Posterior cingulate gyrus (tissue), 11 donors: ENCODE results near the gene FGF8.

ENCODE experiments used
- DNase-seq, 10 donors: peaks; one replicate each; pipeline versions ENCODE4 v3.0.0 to v3.0.0-alpha.2; 2020 to 2021; ENCODE audit warnings: mixed read lengths in 3 of 10
- intact Hi-C: fragments of 100-400 bp; cut with DNase I; formaldehyde crosslinking; loops from one replicate; pipeline ENCODE4 v1.15.1; 2023

The FGF8 gene

DNA sequence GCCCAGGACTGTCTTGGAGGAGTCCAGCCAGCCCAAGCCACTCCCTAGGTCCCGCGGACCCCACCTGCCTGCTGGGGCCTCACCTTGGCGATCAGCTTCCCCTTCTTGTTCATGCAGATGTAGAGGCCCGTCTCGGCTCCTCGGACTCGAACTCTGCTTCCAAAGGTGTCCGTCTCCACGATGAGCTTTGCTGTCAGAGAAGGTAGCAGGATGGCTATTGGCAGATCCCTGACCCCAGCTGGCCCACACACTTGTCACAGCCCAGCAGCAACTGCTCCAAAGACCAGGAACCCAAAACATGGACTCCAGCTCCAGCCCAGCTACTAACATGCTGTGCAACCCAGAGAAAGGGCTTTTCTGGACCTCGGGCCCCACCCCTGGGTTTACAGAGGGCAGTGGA lies 4.5 kb downstream of the FGF8 start:
- intact Hi-C loops: no loop called here
- peak in 1 of 10 donors; percentile 56 for DNase-seq

DNA sequence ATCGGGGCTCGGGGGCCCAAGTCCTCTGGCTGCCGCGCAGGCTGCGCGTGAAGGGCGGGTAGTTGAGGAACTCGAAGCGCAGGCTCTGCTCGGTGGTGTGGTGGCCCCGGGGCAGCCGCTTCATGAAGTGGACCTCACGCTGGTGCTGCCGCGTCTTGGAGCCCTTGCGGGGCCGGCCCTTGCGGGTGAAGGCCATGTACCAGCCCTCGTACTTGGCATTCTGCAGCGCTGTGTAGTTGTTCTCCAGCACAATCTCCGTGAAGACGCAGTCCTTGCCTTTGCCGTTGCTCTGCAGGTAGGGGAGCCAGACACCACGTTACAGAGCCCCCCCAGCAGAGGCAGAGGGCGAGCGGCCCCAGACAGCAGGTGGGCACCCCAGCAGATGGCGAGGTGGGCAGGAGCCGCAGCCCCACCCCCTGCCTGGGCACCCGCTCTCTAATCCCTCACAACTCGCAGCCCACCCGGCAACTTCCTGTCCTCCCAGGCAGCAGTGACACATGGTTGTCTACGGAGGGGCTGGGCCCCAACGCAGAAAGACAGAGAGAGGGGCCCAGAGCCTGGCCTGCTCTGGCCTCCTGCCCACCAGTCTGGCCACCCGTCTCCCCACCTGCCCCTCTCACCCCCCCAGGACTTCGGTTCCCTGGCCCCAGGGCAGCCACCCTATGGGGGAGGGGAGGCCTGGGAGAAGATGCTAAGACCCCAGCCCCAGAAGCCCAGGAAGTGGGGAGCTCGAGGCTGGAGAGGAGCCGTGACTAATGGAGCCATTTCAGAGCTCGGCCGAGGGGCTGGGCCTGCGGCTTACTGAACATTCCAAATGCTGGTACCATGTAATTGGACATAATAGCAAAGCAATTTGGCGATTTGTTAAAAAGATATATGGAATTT lies 5.3 kb downstream of the FGF8 start:
- intact Hi-C loops: no loop called here
- DNase-seq: peak in 1 of 10 donors; percentile 81

DNA sequence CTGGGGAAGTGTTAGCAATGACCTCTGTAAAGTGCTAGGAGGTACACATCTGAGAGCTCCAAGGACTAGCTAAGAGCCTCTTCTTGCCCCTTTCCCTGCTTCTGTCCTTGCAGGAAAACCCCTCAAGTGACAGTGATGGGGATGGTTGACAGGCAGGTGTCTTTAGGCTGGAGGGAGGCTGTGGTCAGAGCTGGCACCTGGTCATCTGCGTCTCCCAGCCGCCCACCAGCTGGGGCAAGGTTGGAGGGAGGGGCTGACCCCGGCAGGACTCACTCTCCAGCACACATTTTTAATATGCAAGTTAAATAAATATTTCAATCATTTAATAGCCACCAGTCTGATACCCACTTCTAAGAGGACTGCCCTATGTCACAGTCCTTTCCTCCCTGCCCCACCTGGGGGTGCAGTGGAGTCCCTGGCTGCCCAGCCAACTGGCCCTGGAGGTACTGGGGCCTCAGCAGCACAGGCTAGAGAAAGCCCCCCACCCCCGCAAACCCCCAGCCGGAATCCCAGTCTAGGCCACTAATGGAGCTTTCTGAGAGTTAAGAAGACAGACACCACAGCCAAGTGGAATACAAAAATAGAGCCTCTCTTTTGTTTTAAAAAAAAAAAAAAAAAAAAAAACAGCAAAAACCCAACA lies 6.3 kb downstream of the FGF8 start:
- peak in 1 of 10 donors; percentile 57 for DNase-seq
- intact Hi-C loops: no loop called here

DNA sequence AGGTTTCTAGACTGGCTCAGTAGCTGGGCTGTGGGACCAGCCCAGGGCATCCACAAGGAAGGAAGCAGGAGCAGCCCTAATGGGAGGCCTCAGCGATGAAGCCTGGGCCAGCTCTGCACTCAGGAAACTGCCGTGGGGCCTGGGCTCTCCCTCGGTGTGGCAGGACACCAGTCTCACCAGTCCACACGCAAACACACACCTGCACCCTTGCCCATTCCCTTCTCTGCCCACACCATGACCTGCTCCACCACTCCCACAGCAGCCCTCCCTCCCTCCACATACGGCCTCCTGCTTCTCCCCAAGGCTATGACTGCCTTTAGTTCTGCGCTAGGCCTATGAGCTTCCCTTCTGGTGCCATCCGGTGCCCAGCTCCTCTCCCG lies 7.1 kb downstream of the FGF8 start:
- peak in 1 of 10 donors; percentile 48 for DNase-seq
- intact Hi-C loops: no loop called here

DNA sequence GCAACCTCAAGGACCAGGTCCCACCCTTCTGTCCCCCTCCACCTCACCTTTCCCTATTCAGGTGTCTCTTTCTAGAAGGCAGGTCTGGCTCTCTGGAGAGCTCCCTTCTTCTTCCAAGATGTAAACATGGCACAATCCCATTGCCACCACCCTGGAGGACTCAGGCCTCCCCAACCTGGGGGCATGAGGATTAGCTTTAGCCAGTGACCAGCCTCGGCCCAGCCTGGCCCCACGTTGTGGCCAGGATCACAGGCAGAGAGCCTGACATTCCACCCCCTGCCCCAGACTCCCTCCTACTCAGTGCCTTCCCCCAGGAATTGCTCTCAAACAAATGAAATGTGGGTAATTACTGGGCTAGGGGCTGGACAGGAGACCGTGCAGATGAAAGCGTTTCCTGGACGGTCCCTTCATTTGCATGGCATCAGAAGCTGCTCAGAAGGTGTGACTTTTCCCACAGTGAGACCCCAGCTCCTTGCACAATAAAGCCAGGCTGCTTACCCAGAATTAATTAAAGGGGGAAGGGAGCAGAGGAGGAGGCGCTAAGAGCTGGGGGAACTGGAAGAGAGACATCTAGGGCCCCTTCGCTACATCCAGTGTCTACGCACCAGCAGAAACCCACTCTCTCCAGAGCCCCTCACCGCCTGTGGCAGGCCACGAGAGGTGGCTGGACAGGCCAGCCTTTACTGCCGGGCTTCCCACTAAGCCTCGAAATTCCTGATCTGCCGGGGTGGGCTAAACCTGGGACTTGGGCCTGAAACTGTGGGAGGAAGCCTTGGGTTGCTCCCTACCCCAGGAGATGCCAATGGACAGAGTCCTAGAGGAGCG lies 7.7 kb downstream of the FGF8 start:
- intact Hi-C loops: no loop called here
- DNase-seq: peak in 1 of 10 donors; percentile 48

DNA sequence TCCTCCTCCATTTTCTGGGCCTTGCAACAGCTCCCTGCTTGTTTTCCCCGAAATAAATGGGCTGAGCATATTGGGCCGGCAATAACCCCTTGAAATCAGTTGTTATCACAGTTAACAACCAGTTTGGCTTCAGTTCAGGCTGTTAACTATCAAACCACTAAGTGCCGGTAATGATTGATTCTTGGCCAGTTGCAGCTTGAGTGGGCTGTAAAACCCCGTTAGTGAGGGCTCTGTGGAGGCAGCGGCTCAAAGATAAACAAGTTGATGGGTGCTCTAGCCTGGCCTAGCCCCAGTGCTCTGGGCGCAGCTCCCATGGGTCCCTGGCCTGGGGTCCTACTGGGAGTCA lies 8.3 kb downstream of the FGF8 start:
- no peak for DNase-seq
- intact Hi-C loops: no loop called here

DNA sequence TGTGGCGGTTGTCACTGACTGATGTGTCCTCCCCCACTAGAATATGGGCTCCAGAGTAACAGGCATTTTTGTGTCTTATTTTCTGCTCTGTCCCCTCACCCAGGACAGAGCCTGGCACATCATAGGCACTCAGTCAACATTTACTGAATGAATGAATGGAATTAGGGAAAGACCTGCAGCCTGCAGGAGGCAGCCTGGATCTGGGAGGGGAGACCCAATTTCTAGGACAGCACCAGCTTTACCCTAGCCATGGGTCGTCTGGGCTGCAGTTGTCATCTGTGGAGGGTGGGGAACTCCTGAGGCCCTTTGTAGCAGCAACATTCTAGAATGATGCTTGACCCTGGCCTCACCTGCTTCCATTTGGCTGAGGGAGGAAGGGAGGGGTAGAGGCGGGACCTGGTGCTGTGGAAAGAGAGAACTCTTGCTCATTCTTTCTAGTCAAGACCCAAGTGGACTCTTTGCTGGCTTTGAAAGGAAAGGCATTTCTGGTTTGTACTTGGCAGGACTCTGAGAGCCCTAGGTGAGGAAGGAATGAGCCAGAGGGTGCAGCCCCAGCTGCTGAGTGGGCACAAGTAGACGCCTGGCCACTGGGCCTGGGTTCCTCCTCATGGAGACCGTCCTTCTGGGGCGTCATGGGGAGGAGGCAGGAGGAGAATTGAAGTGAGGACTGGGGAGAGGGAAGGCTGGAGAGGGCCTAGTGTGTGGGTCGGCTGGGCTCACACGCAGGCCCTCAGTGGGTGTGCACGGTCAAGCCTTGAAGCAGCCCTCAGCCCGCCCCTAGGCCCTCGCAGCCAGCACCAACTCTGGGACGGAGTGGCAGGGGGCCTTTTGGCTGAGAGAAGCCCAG lies 8.9 kb downstream of the FGF8 start:
- DNase-seq: peak in 1 of 10 donors; percentile 37
- intact Hi-C loops: no loop called here

DNA sequence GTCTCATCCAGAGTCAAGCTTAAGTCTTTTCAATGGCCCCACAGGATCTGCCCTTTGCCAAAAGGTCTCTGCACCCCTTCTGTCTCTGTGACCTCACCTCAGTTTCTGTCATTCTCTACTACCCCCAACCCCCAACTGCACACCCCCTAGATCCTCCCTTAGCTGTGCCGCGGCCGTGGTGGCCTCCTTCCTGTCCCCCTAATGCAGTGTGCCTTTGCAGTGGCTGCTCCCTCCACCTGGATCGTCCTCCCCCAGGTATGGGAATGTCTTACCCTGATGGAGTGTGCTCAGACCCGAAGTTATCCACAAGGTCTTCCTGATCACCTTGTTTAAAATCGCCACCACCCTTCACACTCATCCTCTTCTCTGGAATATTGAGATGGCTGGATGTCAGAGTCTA lies 9.6 kb downstream of the FGF8 start:
- intact Hi-C loops: no loop called here
- DNase-seq: no peak

DNA sequence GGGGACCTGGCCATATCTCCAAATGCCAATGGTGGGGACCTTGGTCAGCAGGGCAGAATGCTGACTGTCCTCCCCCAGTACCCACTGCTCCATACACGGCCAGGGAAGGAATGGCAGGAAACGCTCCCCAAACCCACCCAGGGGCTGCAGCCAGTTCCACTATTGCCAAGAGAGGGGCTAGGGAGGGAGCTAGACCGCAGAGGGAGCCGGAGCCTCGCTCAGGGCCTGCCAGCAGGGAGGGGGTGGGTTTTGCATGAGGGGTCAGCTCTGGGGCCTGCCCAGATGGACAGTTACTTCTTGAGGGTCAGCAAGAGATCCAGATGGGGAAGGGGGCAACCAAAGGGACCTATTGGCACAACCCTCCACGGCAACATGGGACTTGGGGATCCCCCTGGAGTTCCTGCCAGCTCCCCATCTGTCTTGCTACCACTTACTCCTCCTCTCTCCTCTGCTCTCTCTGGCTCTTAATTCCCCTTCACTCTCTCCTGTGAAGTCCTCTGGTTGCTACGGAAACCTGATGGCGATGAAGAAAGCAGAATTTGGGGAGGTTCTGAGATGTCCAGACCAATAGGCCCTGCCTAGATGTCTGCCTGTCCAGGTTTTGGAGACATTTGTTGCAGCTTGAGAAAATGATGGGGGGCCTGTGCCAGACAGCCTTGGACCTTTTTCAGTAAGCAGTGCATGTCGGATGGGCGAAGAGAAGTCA lies 12.6 kb downstream of the FGF8 start:
- intact Hi-C loops: no loop called here
- DNase-seq: peak in 1 of 10 donors; percentile 54

DNA sequence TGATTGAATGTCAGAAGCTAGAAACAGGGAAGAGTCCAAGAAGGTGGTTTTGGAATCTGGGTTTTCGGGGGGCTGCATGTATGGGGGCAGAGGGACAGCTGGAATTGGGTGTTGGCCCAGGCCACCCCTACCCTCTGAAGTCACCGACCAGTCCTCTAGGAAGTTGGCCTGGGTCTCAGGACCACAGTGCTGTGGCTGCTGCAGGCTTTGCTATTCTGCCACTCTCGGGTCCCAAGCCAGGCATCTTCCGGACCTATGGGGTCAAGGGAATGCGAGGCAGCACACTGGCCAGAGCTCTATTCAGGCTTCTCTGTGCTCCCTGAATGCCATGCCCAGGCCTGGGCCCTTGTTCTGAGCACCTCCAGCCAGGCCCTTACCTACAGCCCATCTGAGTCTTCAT lies 13.2 kb downstream of the FGF8 start:
- no peak for DNase-seq
- intact Hi-C loops: no loop called here

DNA sequence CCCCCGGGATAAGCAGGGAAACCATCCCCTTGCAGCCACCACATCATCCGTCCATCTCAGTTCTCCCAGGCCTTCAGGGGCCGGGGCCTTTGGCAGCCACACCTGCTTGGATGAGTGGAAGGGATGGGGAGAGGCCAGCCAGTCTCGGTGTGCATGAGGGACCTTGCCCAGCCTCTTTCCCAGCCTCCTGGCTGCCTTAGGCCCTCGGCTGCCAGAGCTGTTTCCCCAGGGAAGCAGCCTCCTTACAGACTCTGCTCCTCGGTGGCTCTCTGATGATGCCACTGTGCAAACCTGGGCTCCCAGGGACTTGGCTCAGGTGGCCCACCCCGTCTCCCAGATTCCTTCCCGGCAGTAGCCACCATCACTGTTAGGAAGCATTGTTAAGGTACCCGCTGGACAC lies 14.7 kb downstream of the FGF8 start:
- peak in 2 of 10 donors; percentile 43 to 66 for DNase-seq
- intact Hi-C loops: no loop called here

DNA sequence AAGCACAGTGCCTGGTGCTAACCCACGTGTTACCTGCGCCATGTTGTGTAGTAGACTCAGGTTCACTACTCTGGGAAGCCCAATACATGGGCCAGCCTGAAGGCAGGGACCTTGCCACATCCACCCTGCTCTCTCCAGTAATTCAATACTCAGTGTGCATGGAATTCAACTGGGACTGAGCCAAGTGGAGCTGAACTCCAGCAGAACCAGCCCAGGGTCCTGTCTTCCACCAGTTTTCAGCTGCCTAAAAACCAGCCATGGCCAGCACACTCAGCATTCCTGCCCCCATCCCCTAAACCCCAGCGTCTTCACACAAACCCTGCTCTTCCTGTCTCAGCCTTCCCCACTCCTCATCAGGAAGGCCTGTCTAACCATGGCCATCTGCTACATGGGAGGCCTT lies 15.4 kb downstream of the FGF8 start:
- DNase-seq: peak in 1 of 10 donors; percentile 38
- intact Hi-C loops: no loop called here

DNA sequence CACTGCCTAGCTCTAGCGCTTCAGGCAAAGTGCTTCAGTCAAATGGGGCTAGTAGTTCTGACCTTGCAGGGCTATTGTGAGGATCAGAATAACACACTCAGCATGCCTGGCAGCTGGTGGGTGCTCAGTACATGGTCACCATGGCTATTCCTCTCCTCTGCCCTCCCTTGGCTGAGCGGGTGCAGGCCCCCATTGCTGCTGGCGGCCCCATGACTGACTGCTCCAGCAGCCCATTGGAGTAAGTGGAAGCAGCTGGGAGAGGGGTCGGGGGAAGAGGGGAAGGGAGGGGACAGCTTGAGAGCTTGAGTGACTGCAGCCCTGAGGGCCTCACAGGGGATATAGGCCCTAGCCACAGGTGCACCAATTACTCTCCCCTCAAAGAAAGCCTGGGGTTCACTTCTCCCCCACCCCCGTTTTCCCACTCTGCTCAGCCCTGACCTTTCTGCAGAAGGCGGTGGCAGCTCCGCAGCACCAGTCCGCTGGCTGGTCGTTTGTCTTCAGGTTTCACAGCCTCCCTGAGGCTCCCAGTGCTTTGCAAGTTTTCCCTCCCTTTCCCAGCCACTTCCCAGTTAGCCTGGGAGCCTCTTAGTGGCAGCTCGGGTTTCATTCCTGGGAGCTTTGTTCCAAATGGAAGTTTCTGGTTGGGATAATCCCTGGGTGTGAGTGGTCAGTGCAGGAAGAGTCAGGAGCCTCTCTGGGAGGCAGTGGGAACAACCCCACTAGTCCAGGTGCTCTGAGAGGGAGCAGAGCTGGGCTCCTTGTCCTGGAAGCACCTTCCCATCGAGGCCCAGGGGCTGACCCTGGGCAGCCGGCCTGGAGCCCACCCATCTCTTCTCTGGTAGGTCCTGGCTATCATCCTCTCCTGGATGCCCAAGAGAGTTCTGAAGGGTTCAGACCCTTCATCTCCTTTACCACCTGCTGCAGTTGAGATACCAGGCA lies 16.3 kb downstream of the FGF8 start:
- intact Hi-C loops: no loop called here

DNA sequence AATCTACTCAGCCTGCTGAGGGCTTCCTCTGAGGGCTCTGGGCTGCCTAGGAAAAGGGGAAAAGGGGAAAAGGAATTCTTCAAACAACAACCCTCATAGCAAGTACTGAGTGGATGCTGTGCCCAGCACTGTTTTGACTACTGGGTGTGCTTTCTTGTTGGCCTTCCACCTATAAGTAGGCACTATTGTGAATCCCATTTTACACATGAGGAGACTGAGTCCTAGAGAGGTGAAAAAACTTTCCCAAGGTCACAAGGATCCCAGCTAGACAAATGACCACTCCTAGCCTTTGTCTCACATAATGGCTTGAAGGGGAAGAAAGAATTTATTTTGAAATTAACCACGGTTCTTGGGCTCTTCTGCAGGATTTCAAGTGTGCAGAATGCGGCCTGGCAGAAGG lies 17.1 kb downstream of the FGF8 start:
- intact Hi-C loops: no loop called here
- no peak for DNase-seq

More for the DNA sequence above, 16.3 kb downstream of the FGF8 start:
- DNase-seq: peak in 1 of 10 donors; percentile 57

DNA sequence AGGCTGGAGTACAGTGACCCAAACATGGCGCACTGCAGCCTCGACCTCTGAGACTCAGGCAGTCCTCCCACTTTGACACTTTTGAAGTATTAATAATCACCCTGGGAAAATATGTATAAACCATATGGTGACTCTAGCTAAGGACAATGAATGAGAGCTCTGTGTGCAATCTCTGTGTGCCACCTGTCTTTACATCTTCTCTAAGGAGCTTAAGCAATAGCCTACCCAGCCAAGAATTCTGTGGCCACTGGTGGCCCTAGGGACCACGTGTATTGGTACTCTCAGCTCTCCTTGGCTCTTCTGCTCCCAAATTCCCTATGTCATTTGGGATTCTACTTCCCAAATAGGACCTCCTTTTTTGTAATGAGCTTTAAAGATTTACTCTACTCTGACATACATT lies 23.7 kb downstream of the FGF8 start:
- intact Hi-C loops: no loop called here
- DNase-seq: peak in 1 of 10 donors; percentile 46

DNA sequence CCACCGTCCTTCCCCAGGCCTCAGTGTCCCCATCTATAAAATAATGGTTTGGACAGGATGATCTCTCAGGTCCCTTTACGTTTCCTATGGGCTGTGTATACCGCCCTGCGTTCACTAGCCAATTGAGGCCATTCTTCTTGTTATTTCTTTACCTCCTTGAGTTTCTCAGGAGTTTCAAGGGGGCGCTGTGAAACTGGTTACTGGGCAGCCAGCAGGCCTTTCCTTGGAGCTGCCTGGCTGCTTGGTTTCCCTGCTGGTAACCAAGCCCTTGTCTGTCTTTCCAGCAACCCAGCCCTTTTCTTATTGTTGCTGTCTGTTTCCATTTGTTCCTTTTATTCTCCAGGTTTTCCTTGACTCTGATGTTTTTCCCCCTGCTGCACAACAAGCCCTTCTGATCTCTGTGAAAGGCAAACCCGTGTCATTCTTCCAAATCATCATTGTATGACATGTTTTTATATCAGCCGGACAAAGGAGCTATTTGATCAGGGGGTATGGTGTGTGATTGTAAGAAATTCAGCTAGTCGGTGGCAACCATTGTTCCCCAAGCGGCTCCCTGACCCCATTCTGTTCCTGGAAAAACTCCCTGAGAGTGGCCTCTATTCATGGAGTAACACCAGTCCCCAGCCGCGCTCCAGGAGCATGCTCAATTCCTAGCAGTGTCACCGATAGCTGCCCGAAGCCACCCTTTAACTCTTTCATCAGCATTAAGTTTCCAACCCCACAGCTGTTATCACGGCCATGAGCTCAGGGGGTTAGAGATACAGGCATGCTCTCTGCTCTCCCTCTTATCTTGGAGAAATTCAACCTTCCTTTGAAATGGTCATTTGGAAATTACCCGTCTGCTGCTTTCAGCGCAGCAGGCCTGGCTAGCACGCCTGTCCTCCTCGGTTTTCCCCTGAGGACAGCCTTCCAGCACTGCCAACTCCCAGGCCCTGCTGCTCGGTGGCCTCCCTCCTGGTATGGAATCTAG lies 26.6 kb downstream of the FGF8 start:
- DNase-seq: peak in 3 of 10 donors; percentile 15 to 83 (median 20)
- intact Hi-C loops: no loop called here

DNA sequence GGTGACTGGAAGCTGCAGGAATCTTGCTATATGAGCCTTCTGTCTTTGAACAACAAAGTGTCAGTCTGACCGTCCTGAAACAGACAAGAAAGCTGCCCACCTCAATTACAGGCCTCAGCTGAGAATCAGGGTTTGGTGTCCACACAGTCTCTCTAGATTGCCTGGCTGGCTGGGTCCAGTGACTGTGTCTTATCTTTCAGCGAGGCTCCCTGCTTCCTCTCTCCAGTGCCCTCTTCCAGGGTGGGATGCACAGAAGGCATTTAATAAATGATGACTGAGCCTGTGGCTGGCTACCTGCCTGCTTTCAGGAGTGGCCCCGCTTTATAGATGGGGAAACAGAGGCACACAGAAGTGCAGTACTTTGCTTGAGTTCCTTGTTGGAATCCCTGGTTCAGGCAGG lies 27.4 kb downstream of the FGF8 start:
- intact Hi-C loops: no loop called here
- DNase-seq: peak in 1 of 10 donors; percentile 68
